HEK293 (cell line): ENCODE measurements around the gene ZNF197.

Experiments used
- CTCF ChIP-seq: fragments of 450-650 bp; formaldehyde crosslinking; IDR thresholded peaks from 2 replicates; pipeline ENCODE4 v1.5.1; 2016; ENCODE audit warnings: missing biosample characterization, missing genetic modification characterization
- KLF10 ChIP-seq: fragments of 450-650 bp; IDR thresholded peaks from 2 replicates; pipeline ENCODE4 v1.5.1; 2018; ENCODE audit warnings: missing biosample characterization, mild to moderate bottlenecking, missing genetic modification characterization
- KLF9 ChIP-seq: fragments of 450-650 bp; formaldehyde crosslinking; IDR thresholded peaks from 2 replicates; pipeline ENCODE4 v1.5.1; 2016; ENCODE audit warnings: missing biosample characterization, missing genetic modification characterization, low read depth
- SP2 ChIP-seq: fragments of 450-650 bp; formaldehyde crosslinking; IDR thresholded peaks from 2 replicates; pipeline ENCODE4 v1.5.1; 2016; ENCODE audit warnings: missing biosample characterization, missing genetic modification characterization
- ZBTB7A ChIP-seq: fragments of 450-650 bp; formaldehyde crosslinking; IDR thresholded peaks from 2 replicates; pipeline ENCODE4 v1.5.1; 2016; ENCODE audit warnings: low read depth, missing biosample characterization, missing genetic modification characterization
- ZFP3 ChIP-seq: fragments of 450-650 bp; formaldehyde crosslinking; IDR thresholded peaks from 2 replicates; pipeline ENCODE4 v1.5.1; 2016; ENCODE audit warnings: low read depth, missing biosample characterization, missing genetic modification characterization
- ZNF16 ChIP-seq: fragments of 450-650 bp; formaldehyde crosslinking; IDR thresholded peaks from 2 replicates; pipeline ENCODE4 v1.5.1; 2016; ENCODE audit warnings: low read depth, missing biosample characterization, missing genetic modification characterization
- ZNF292 ChIP-seq: fragments of 450-650 bp; formaldehyde crosslinking; IDR thresholded peaks from 2 replicates; pipeline ENCODE4 v1.5.1; 2016; ENCODE audit warnings: low read depth, missing biosample characterization, missing genetic modification characterization, borderline replicate concordance
- ZNF654 ChIP-seq: fragments of 450-650 bp; formaldehyde crosslinking; IDR thresholded peaks from 2 replicates; pipeline ENCODE4 v1.5.1; 2016; ENCODE audit warnings: low read depth, missing biosample characterization, missing genetic modification characterization
- TF ChIP-seq, protein P1 (sequence below): fragments of 450-650 bp; formaldehyde crosslinking; IDR thresholded peaks from 2 replicates; pipeline ENCODE4 v1.5.1; 2016; ENCODE audit warnings: missing biosample characterization, missing genetic modification characterization
- TF ChIP-seq, protein P2 (sequence below): fragments of 450-650 bp; formaldehyde crosslinking; IDR thresholded peaks from 2 replicates; pipeline ENCODE4; 2016; ENCODE audit warnings: missing biosample characterization, missing genetic modification characterization
- TF ChIP-seq, protein P3 (sequence below): fragments of 450-650 bp; formaldehyde crosslinking; IDR thresholded peaks from 2 replicates; pipeline ENCODE4 v1.5.1; 2017; ENCODE audit warnings: missing biosample characterization, missing genetic modification characterization

DNA sequence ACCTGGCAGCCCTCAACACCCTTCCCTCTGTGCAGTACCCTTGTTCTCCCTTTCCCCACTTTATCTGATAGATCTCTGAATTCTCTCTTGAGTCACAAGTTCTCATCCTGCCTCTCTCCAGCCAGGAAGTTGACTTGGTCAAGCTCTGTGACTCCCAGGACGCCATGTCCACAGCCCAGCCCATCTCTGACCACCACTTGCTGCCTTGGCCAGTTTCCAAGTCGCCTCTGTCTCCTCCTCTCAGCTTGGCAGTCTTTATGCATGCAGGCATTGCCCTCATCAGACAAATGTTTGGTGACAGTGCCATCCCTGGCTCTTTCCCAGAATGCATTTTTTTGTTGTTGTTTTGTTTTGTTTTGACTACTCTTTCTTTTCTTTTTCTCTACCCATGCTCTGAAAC is 49.4 kb downstream of the ZNF197 start:
- no peak for TF ChIP-seq SP2
- TF ChIP-seq, protein P1, sequence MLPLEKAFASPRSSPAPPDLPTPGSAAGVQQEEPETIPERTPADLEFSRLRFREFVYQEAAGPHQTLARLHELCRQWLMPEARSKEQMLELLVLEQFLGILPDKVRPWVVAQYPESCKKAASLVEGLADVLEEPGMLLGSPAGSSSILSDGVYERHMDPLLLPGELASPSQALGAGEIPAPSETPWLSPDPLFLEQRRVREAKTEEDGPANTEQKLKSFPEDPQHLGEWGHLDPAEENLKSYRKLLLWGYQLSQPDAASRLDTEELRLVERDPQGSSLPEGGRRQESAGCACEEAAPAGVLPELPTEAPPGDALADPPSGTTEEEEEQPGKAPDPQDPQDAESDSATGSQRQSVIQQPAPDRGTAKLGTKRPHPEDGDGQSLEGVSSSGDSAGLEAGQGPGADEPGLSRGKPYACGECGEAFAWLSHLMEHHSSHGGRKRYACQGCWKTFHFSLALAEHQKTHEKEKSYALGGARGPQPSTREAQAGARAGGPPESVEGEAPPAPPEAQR (tag by site-specific recombination) = no peak
- no peak for TF ChIP-seq ZNF292 (tag by site-specific recombination)
- no peak for TF ChIP-seq ZNF16 (tag by site-specific recombination)
- TF ChIP-seq CTCF (tag by site-specific recombination) = no peak
- TF ChIP-seq ZNF654 (tag by site-specific recombination) = no peak
- no peak for TF ChIP-seq ZBTB7A (tag by site-specific recombination)
- TF ChIP-seq ZFP3 (tag by site-specific recombination) = no peak
- TF ChIP-seq, protein P2, sequence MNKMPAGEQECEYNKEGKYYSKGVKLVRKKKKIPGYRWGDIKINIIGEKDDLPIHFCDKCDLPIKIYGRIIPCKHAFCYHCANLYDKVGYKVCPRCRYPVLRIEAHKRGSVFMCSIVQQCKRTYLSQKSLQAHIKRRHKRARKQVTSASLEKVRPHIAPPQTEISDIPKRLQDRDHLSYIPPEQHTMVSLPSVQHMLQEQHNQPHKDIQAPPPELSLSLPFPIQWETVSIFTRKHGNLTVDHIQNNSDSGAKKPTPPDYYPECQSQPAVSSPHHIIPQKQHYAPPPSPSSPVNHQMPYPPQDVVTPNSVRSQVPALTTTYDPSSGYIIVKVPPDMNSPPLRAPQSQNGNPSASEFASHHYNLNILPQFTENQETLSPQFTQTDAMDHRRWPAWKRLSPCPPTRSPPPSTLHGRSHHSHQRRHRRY (tag by site-specific recombination) = no peak
- no peak for TF ChIP-seq KLF10 (tag by site-specific recombination)
- no peak for TF ChIP-seq KLF9 (tag by site-specific recombination)
- TF ChIP-seq, protein P3, sequence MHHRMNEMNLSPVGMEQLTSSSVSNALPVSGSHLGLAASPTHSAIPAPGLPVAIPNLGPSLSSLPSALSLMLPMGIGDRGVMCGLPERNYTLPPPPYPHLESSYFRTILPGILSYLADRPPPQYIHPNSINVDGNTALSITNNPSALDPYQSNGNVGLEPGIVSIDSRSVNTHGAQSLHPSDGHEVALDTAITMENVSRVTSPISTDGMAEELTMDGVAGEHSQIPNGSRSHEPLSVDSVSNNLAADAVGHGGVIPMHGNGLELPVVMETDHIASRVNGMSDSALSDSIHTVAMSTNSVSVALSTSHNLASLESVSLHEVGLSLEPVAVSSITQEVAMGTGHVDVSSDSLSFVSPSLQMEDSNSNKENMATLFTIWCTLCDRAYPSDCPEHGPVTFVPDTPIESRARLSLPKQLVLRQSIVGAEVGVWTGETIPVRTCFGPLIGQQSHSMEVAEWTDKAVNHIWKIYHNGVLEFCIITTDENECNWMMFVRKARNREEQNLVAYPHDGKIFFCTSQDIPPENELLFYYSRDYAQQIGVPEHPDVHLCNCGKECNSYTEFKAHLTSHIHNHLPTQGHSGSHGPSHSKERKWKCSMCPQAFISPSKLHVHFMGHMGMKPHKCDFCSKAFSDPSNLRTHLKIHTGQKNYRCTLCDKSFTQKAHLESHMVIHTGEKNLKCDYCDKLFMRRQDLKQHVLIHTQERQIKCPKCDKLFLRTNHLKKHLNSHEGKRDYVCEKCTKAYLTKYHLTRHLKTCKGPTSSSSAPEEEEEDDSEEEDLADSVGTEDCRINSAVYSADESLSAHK (tag by site-specific recombination) = no peak
